Colonic mucosa (tissue), 4 donors: ENCODE data around the gene RICTOR. TPM values are rescaled to one million over a fixed set of nuclear protein-coding genes. Genes with fewer than 3 reads are reported as not detected.

ENCODE experiments used
- DNase-seq: peaks from one replicate; pipeline ENCODE4 v3.0.0-alpha.2; 2020
- H3K27ac ChIP-seq: fragments of 200-600 bp; one replicate; pipeline ENCODE4 v1.8.0; 2021
- H3K27me3 ChIP-seq: fragments of 200-600 bp; one replicate; pipeline ENCODE4 v1.8.0; 2021
- H3K36me3 ChIP-seq: fragments of 200-600 bp; one replicate; pipeline ENCODE4 v1.8.0; 2021
- H3K4me1 ChIP-seq: fragments of 200-600 bp; one replicate; pipeline ENCODE4 v1.8.0; 2021; ENCODE audit warnings: mild to moderate bottlenecking
- H3K4me3 ChIP-seq: fragments of 200-600 bp; one replicate; pipeline ENCODE4 v1.8.0; 2021
- H3K9ac ChIP-seq, 2 donors: one replicate each; pipeline ENCODE4 v1.7.0; 2013; ENCODE audit warnings: control low read depth in 2 of 2, low read depth in 2 of 2, low read length in 2 of 2
- H3K9me3 ChIP-seq: fragments of 200-600 bp; one replicate; pipeline ENCODE4 v1.8.0; 2021
- intact Hi-C: fragments of 100-400 bp; cut with DNase I; formaldehyde crosslinking; loops from one replicate; pipeline ENCODE4 v1.14.1; 2022
- total RNA-seq, 2 donors: library from RNA; stranded (reverse); fragmentation: NEBNext Ultra II Directional in 1 of 2; extraction: Animal tissue kit (Norgen Biotek cat#: 25700) in 1 of 2; gene quantifications; one replicate each; pipeline ENCODE4 v1.2.1, GENCODE V29; 2021
- TF ChIP-seq, protein P1 (sequence below): fragments of 200-600 bp; IDR thresholded peaks from one replicate; pipeline ENCODE4 v1.8.0; 2022; ENCODE audit warnings: antibody characterized with exemption, mild to moderate bottlenecking
- donor health status: healthy.
- donor health status: DM: no; HTN: no; CAD: no.
- donor health status: DM: no; HTN: no; CAD: no.

The RICTOR gene
- total RNA-seq, 2 donors from 2014 or later, result 15.1 to 32.9 TPM

DNA sequence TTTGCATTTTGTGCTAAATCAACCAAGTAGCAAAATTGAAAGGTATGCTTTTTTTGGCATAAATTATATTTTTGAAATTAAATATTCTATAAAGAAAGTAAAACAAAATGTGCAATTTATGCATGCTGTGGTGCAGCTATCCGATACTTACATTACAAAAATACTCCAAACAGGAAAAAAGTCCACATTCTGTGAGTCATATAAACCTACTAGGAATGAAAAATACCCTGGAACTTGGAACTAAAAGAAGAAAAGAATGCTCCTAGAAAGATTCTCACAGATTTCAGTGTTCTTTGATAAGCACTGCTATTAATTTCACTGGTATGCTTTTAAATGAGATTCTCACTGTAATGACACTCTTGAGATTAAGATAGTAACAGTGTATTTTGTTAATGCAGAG is 135.8 kb downstream of the RICTOR start:
- no peak overlapping the region for H3K9ac ChIP-seq
- no peaks in the 10 kb centered on the region for H3K4me1 ChIP-seq
- no peak for DNase-seq
- peaks cover 5% of the 10 kb centered on the region for H3K36me3 ChIP-seq
- no peaks in the 10 kb centered on the region for H3K27me3 ChIP-seq
- no peak overlapping the region for H3K4me3 ChIP-seq
- H3K27ac ChIP-seq, result no peak overlapping the region
- no peaks in the 10 kb centered on the region for H3K9me3 ChIP-seq
- TF ChIP-seq, protein P1, sequence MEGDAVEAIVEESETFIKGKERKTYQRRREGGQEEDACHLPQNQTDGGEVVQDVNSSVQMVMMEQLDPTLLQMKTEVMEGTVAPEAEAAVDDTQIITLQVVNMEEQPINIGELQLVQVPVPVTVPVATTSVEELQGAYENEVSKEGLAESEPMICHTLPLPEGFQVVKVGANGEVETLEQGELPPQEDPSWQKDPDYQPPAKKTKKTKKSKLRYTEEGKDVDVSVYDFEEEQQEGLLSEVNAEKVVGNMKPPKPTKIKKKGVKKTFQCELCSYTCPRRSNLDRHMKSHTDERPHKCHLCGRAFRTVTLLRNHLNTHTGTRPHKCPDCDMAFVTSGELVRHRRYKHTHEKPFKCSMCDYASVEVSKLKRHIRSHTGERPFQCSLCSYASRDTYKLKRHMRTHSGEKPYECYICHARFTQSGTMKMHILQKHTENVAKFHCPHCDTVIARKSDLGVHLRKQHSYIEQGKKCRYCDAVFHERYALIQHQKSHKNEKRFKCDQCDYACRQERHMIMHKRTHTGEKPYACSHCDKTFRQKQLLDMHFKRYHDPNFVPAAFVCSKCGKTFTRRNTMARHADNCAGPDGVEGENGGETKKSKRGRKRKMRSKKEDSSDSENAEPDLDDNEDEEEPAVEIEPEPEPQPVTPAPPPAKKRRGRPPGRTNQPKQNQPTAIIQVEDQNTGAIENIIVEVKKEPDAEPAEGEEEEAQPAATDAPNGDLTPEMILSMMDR, result no peak
- intact Hi-C loops, result no loop called here

DNA sequence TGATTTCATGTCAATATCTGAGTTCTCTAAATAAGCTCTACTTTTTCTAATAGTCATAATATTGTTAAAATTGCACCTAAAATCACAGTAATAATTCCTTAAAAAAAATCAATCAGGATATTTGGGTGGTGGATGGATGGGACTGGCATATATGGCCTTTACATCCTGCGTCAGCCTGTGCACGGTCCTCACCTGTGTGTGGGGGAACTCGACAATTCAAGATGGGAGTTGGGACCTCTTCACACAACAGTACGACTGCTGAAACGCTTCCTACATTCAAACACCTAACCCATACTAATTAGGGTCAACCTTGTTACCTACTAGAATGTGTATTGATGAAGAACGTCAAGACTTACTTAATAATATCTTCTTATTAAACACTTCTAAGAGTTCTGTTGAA is 137.9 kb downstream of the RICTOR start:
- H3K4me3 ChIP-seq, result no peak overlapping the region
- no peak overlapping the region for H3K27ac ChIP-seq
- no peaks in the 10 kb centered on the region for H3K9me3 ChIP-seq
- H3K36me3 ChIP-seq, result peaks cover 5% of the 10 kb centered on the region
- H3K4me1 ChIP-seq, result no peaks in the 10 kb centered on the region
- intact Hi-C loops, result no loop called here
- H3K27me3 ChIP-seq, result no peaks in the 10 kb centered on the region
- no peak overlapping the region for H3K9ac ChIP-seq
- TF ChIP-seq, protein P1, result no peak
- DNase-seq, result no peak

DNA sequence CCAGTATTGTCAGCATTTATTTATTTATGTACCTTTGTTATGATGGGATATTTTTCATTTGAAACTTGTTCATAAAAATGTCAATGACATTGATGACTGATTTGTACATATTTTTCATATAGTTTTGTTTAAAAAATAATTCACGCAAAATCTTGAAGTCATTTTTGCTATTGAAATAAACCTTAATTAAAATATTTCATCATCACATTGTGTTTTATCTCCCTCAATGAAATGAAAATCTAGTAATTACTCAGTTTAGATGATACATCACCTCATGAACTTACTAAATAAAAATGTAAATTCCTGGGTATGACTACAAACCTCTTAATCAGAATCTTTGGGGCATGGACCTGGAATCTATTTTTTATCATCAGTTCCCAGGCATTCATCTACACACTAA is 138.8 kb downstream of the RICTOR start:
- Histone ChIP-seq H3K9ac (no peak overlapping the region), H3K27me3 (no peaks in the 10 kb centered on the region), H3K4me3 (no peak overlapping the region), H3K36me3 (peaks cover 5% of the 10 kb centered on the region), H3K9me3 (no peaks in the 10 kb centered on the region), H3K4me1 (no peaks in the 10 kb centered on the region), H3K27ac (no peak overlapping the region)
- TF ChIP-seq, protein P1, result no peak
- intact Hi-C loops, result no loop called here
- DNase-seq, result no peak

DNA sequence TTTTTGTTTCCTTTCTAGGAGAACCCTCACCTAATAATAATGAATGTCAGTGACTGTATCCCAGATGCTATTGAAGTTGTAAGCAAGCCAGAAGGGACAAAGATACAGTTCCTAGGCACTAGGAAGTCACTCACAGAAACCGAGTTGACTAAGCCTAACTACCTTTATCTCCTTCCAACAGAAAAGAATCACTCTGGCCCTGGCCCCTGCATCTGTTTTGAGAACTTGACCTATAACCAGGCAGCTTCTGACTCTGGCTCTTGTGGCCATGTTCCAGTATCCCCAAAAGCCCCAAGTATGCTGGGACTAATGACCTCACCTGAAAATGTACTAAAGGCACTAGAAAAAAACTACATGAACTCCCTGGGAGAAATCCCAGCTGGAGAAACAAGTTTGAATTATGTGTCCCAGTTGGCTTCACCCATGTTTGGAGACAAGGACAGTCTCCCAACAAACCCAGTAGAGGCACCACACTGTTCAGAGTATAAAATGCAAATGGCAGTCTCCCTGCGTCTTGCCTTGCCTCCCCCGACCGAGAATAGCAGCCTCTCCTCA is 141.3 kb downstream of the RICTOR start:
- no peaks in the 10 kb centered on the region for H3K27me3 ChIP-seq
- H3K9ac ChIP-seq, result no peak overlapping the region

DNA sequence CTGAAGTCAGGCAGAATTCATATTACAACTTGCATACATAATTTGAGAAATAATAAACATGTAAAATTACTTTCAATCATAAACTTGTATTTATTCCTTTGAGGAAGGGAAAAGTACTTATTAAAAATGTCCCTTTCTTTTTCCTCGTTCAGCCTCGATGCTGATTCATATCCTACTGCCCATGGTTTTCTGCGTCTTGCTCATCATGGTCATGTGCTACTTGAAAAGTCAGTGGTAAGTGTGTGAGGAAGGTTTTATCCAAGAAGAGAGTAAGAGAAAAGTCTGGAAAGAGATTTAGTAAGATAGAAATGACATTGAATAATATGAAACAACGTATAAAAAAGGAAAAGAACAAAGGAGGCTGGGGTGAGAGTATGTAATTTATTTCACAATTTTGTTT is 142.5 kb downstream of the RICTOR start:
- H3K4me3 ChIP-seq, result no peak overlapping the region
- DNase-seq, result no peak
- H3K36me3 ChIP-seq, result no peaks in the 10 kb centered on the region
- no peaks in the 10 kb centered on the region for H3K4me1 ChIP-seq
- no peak overlapping the region for H3K9ac ChIP-seq
- H3K27ac ChIP-seq, result no peak overlapping the region
- no peaks in the 10 kb centered on the region for H3K9me3 ChIP-seq
- intact Hi-C loops, result no loop called here
- TF ChIP-seq, protein P1, result no peak
- no peaks in the 10 kb centered on the region for H3K27me3 ChIP-seq

More for the DNA sequence above, 141.3 kb downstream of the RICTOR start:
- no peak overlapping the region for H3K4me3 ChIP-seq
- intact Hi-C loops, result no loop called here
- no peak for DNase-seq
- no peak overlapping the region for H3K27ac ChIP-seq
- TF ChIP-seq, protein P1, result no peak
- no peaks in the 10 kb centered on the region for H3K36me3 ChIP-seq
- no peaks in the 10 kb centered on the region for H3K9me3 ChIP-seq
- H3K4me1 ChIP-seq, result no peaks in the 10 kb centered on the region
